DLD1 (cell line): ENCODE measurements around the gene TNC.

Experiments used
- in situ Hi-C: cut with HindIII; loops from 2 replicates; pipeline ENCODE4 v1.10.0; 2017; ENCODE audit warnings: low sequenced_read_pairs

The TNC gene

DNA sequence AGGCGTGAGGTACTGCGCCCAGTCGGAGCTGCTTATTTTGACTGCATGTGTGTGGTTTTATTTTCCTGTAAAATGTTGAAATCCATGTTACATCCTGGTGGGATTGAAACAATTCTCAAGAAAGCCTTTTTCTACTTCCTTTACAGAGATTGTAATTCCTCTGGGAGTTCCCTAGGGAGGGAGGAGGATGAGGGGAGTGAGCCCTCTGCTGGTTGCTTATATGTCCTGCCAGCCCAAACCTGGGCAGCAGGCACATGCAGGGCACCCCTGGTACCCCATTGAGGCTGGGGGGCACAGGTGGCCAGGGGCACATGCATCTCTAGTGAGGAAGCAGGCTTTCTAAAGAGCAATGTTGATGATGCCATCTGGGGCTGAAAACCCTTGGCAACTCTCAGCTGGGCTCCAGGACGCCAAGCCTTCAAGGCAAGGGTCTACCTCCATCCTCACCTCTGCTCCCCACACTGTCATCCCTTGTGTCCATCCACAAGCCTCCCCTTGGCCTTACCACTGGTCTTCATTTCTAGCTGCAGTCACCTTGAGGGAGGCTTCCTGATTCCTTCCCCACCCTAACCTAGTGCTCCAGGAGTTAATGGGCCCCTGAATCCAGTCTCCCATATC is 102.8 kb downstream of the TNC start:
- in situ Hi-C loops, result loop anchor here (25.0 kb wide), 1 partner anchor 578 kb away; no protein-coding TSS in a partner anchor

DNA sequence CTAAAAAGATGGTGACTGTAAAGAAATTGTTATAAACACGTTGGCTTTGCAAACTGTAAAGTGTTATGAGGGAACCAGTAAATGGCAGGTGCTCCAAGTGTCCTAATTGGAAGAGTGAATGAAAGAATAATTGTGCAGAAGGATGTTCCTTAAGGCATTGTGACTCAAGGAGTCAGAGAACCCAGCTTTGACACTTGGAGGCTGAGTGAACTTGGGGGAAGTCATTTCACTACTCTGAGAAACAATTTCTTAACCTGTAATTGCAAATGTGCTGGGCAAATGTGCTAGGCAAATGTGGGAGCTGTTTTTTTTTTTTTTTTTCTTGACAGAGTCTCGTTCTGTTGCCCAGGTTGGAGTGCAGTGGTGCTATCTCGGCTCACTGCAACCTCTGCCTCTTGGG is 103.5 kb downstream of the TNC start:
- in situ Hi-C loops, result loop anchor here (25.0 kb wide), 1 partner anchor 577 kb away; no protein-coding TSS in a partner anchor

DNA sequence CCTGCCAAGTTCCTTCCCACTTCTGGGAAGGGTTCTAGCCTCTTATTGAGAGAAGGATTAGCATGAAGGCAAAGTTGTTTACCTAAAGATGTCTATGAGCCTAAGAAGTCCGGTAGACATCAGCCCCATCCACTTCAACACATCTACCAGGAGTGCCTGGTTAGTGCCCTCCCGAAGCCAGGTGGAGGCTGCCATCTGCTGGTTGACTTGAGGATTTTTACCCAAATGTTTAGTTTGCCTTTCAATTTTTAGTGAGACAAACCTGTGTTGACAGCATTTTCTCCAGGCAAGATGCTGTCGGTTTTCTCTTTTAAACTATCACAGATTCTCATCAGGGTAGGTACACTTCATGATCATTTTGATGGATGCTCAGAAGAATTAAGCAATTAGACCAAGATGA is 104.0 kb downstream of the TNC start:
- in situ Hi-C loops, result loop anchor here (25.0 kb wide), 1 partner anchor 577 kb away; no protein-coding TSS in a partner anchor

- in situ Hi-C loops, result loop anchor here (25.0 kb wide), 1 partner anchor 575 kb away; no protein-coding TSS in a partner anchor
Observed at GRCh38 chr9:115012486-115012885, 105.5 kb downstream of the TNC start.

DNA sequence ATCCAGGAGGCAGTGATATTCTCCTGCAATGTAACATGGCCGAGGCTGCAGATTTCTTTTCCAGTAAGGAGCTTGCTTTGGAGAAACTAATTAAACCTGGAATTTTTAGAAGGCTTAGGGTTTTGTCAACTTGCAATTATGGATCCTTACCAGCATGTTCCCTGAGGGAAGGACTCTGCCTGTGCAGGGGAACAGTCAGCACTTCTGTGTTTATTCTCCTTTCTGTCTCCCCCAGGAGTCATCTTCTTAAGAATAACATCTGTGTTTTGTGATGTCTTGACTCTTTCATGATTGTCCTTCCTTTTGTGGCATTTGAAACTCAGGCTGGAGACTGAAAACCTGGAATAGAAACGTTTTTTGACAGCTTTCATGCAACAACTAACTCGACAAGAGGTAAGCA is 107.1 kb downstream of the TNC start:
- in situ Hi-C loops, result loop anchor here (25.0 kb wide), 1 partner anchor 574 kb away; no protein-coding TSS in a partner anchor

- in situ Hi-C loops, result loop anchor here (10.0 to 25.0 kb wide), 2 partner anchors 244 to 571 kb away; no protein-coding TSS in a partner anchor
Observed at GRCh38 chr9:115008536-115009270, 109.3 kb downstream of the TNC start.

DNA sequence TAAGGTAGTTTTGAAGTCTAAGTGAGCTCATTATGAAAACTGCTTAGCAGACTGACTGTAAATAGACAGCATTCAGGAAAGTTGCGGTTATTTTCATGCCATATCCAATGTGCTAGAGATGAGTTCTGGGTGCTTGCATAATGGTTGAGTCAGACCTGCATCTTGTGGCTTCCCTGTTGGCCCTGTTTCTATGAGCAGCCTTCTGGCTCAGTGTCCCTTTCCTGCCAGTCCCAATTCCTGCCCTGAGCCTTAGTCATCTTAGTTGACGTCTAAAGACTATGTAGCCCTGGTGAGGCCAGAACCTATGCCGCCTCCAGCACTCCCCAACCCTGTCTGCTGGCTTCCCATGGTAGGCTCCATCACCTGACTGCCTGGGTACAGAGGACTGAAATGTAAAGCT is 111.3 kb downstream of the TNC start:
- in situ Hi-C loops, result loop anchor here (10.0 to 25.0 kb wide), 2 partner anchors 242 to 569 kb away; no protein-coding TSS in a partner anchor

- in situ Hi-C loops, result loop anchor here (10.0 to 25.0 kb wide), 2 partner anchors 241 to 568 kb away; no protein-coding TSS in a partner anchor
Observed at GRCh38 chr9:115005322-115005721, 112.6 kb downstream of the TNC start.

- in situ Hi-C loops, result loop anchor here (10.0 to 25.0 kb wide), 2 partner anchors 240 to 567 kb away; no protein-coding TSS in a partner anchor
Observed at GRCh38 chr9:115004545-115004944, 113.4 kb downstream of the TNC start.

DNA sequence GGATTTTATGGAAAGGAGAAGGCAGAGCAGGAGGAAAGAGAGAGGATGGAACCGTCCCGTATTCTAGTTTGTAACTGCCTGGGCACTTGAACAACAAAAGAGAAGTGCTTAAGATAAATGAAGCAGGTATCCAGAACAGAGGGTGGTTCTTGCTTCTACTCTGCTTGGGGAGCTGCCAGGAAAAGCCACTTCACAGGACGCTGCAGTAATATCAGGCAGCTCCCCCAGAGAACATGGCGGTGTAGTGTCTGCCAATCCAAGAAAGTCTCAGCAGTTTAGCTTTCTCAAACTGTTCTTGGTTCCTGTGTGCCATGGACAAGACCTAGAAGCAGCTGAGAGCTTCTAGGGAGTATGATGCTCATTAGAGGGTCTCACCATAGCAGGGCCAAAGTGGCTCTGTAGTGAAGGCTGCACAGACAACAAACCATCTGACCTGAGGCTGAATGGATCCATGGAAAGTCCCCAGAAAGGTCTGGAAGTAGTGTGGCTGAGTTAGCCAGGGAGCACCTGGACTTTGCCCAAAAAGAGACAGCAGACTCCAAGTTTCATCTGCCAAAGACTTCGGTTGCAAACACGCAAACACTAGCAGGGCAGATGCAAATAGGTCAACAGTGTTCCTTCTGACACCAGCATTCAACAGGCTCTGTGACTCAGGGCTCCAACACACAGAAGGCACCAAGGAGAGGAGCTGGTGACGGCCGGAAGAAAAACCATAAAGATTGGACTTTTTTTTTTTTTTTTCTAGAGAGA is 115.4 kb downstream of the TNC start:
- in situ Hi-C loops, result loop anchor here (10.0 to 25.0 kb wide), 2 partner anchors 238 to 565 kb away; no protein-coding TSS in a partner anchor

GRCh38 chr9:115000217-115000639 is 117.7 kb downstream of the TNC start:
- in situ Hi-C loops, result loop anchor here (10.0 to 25.0 kb wide), 2 partner anchors 235 to 563 kb away; no protein-coding TSS in a partner anchor

GRCh38 chr9:114998326-114998725 is 119.6 kb downstream of the TNC start:
- in situ Hi-C loops, result no loop called here

DNA sequence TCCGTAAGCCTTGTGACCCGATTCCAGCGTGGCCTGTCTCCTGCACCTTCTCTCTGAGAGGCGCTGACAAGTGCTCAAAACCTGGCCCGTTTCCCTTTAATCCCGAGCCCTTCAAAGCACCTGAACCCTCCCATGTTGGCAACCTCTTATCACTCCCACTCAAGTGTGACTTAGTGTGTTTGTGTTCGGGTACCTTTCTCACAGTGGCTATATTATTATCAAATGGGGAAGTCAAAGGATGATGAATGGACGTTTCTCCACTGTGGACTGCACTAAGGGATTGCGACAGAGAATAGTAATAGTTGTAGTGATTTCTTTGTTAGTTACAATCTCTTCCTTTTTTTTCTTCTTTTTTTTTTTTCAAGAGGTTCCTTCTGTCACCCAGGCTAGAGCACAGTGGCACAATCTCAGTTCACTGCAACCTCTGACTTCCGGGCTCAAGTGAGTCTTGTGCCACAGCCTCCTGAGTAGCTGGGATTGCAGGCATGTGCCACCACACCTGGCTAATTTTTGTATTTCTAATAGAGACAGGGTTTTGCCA is 122.2 kb downstream of the TNC start:
- in situ Hi-C loops, result no loop called here

GRCh38 chr9:114994768-114995167 is 123.2 kb downstream of the TNC start:
- in situ Hi-C loops, result no loop called here

GRCh38 chr9:114991861-114992260 is 126.1 kb downstream of the TNC start:
- in situ Hi-C loops, result no loop called here

GRCh38 chr9:114990901-114991300 is 127.1 kb downstream of the TNC start:
- in situ Hi-C loops, result no loop called here

DNA sequence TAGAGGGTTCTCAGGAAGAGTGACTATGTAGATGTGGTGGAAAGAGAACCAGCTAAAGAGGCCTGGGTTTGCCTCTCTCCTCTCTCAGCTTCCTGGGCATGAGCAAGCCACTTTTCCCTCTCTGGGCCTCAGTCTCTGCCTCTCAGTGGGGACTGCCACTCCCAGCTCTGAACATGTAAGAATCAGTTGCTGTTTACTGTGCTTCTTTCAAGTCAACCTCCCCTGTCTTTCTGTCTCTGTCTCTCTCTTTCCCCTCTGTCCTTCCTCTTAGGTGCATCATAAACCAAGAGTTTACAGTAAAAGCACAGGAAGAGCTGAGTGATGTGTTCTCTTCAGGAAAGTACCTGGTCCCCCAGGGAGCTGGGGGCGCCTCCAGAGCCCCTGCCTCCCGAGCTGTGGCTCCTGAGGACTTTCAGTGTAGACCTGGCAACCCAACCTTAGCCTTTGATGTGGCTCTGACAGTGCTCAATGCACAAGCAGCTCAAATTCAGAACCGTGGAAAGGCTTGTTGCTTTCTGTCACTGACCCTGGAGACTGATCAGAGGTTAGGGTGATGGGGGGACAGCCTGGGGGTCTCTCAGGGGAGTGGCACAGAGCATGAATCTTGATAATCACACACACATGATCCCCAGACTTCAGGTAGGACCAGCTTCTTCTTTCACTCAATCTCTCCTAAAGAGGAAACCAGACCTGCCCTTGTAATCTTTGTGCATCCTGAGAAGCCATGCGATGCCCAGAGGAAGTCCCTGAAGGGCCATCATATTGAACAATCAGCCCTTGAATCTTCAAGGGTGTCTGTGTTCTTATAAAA is 128.2 kb downstream of the TNC start:
- in situ Hi-C loops, result no loop called here

GRCh38 chr9:114988962-114989599 is 128.9 kb downstream of the TNC start:
- in situ Hi-C loops, result no loop called here

DNA sequence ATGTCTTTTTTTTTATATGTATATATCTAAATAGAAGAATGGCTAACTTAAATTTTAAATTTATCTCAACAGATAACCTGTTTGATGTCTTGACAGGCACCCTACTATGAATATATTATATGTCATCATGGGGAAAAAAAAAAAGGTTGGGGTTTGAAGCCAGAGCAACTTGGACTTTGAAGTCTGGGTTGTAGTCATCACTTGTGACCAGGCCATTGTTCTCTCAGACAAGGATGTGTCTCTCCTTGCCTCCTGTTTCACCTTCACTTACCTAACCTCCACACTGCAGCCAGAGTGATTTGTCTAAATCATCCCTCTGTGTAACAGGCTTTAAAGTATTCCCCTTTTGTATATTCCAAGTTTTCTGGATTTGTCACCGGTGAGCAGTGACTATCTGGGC is 130.8 kb downstream of the TNC start:
- in situ Hi-C loops, result no loop called here
